Activated CD4-positive, alpha-beta T cell treated with anti-CD3 and anti-CD28 coated beads, Interleukin-2, Interleukin-4, amounts not matched to agents 100 ng/mL and 50 ng/mL, durations not matched to agents 16 hours and 8 hours (primary cell): ENCODE results near the gene GPANK1.
"Not testable (repeated sequence)": the region's sequence is repeated elsewhere in the genome, so short reads cannot be mapped to it uniquely, and the experiment has no call there.

Source experiments
- DNase-seq: peaks from one replicate; pipeline ENCODE4 v3.0.0-alpha.2; 2020; ENCODE audit warnings: low spot score

Gene GPANK1

GRCh38 chr6:31664790-31665500 is at the start of gene GPANK1:
Gene GPANK1 (minus strand): TSS chr6:31664997. CDS start chr6:31664478, 519 bp downstream.
- DNase-seq = peak; percentile 94

- no peak for DNase-seq
Observed at GRCh38 chr6:31713991-31714684, 49.3 kb upstream of the GPANK1 start.

GRCh38 chr6:31713465-31713864 is 48.7 kb upstream of the GPANK1 start:
- no peak for DNase-seq

- DNase-seq = no peak
Observed at GRCh38 chr6:31712296-31712695, 47.5 kb upstream of the GPANK1 start.

- no peak for DNase-seq
Observed at GRCh38 chr6:31711233-31711632, 46.4 kb upstream of the GPANK1 start.

GRCh38 chr6:31710523-31711219 is 45.9 kb upstream of the GPANK1 start:
- DNase-seq = no peak

GRCh38 chr6:31709157-31709556 is 44.4 kb upstream of the GPANK1 start:
- DNase-seq = not testable (repeated sequence)

GRCh38 chr6:31708224-31708623 is 43.4 kb upstream of the GPANK1 start:
- DNase-seq = no peak

GRCh38 chr6:31707701-31708100 is 42.9 kb upstream of the GPANK1 start:
- DNase-seq = no peak

- DNase-seq = no peak
Observed at GRCh38 chr6:31706599-31706998, 41.8 kb upstream of the GPANK1 start, which contains the start of gene LY6G6F. Gene LY6G6F (plus strand): TSS chr6:31706866. CDS start chr6:31706907, 41 bp downstream.

- no peak for DNase-seq
Observed at GRCh38 chr6:31705931-31706330, 41.1 kb upstream of the GPANK1 start.

- DNase-seq = peak; percentile 98
Observed at GRCh38 chr6:31702819-31703716, 38.3 kb upstream of the GPANK1 start, which contains the start of gene ABHD16A. Gene ABHD16A (minus strand): TSS chr6:31703324. CDS start chr6:31703281, 43 bp downstream.

GRCh38 chr6:31702405-31702818 is 37.6 kb upstream of the GPANK1 start:
- DNase-seq = peak; percentile 37

GRCh38 chr6:31701666-31702404 is 37.0 kb upstream of the GPANK1 start:
- no peak for DNase-seq

GRCh38 chr6:31700740-31701401 is 36.1 kb upstream of the GPANK1 start:
- DNase-seq = no peak

- peak; percentile 9 for DNase-seq
Observed at GRCh38 chr6:31697555-31697954, 32.8 kb upstream of the GPANK1 start.

GRCh38 chr6:31693535-31693934 is 28.7 kb upstream of the GPANK1 start:
- no peak for DNase-seq

GRCh38 chr6:31692886-31693285 is 28.1 kb upstream of the GPANK1 start:
- no peak for DNase-seq

GRCh38 chr6:31692353-31692752 is 27.6 kb upstream of the GPANK1 start:
- DNase-seq = no peak

GRCh38 chr6:31691564-31692108 is 26.8 kb upstream of the GPANK1 start:
- no peak for DNase-seq
